AG04450 (cell line): ENCODE data around the gene MAD1L1. TPM values are rescaled to one million over a fixed set of nuclear protein-coding genes. Genes with fewer than 3 reads are reported as not detected.

ENCODE experiments used
- CTCF ChIA-PET: fragments of 300-600, 350-600 bp; formaldehyde crosslinking; extraction: SDS; loops from one replicate; lab custom pipeline; 2022; ENCODE audit warnings: antibody characterized with exemption, inconsistent platforms; lab: Charles Lee
- POLR2A ChIA-PET: fragments of 350-600 bp; formaldehyde crosslinking; extraction: SDS; loops from one replicate; lab custom pipeline; 2021; ENCODE audit warnings: antibody characterized with exemption, inconsistent platforms; lab: Yijun Ruan, JAX
- DNase-seq: peaks from one replicate; pipeline ENCODE4 v3.0.0-alpha.2; 2011; ENCODE audit warnings: low read depth, low spot score
- H3K27ac ChIP-seq: one replicate; pipeline ENCODE4 v1.5.1; 2012; ENCODE audit warnings: low read depth, low read length, control low read depth
- H3K27me3 ChIP-seq: one replicate; pipeline ENCODE4 v1.6.0; 2012; ENCODE audit warnings: low read length; ENCODE audit not compliant: control insufficient read depth, insufficient read depth
- H3K4me3 ChIP-seq: 2 replicates; pipeline ENCODE4 v1.5.1; 2011; ENCODE audit warnings: mild to moderate bottlenecking, low read depth, low read length, control low read depth
- H3K9me3 ChIP-seq: 2 replicates; pipeline ENCODE4 v1.5.1; 2012; ENCODE audit warnings: low read length; ENCODE audit not compliant: control insufficient read depth, insufficient read depth
- CTCF ChIP-seq: IDR thresholded peaks from 2 replicates; pipeline ENCODE4 v1.5.1; 2011; ENCODE audit warnings: low read depth, low read length, control low read depth, inconsistent platforms
- polyA plus RNA-seq: library from polyadenylated mRNA; depleted of rRNA; stranded (reverse); fragments of >200 nt; gene quantifications from 2 replicates; pipeline ENCODE4 v1.2.3, GENCODE V29; 2011

Gene MAD1L1
- polyA plus RNA-seq, 1 experiment, result 11.9 TPM

DNA sequence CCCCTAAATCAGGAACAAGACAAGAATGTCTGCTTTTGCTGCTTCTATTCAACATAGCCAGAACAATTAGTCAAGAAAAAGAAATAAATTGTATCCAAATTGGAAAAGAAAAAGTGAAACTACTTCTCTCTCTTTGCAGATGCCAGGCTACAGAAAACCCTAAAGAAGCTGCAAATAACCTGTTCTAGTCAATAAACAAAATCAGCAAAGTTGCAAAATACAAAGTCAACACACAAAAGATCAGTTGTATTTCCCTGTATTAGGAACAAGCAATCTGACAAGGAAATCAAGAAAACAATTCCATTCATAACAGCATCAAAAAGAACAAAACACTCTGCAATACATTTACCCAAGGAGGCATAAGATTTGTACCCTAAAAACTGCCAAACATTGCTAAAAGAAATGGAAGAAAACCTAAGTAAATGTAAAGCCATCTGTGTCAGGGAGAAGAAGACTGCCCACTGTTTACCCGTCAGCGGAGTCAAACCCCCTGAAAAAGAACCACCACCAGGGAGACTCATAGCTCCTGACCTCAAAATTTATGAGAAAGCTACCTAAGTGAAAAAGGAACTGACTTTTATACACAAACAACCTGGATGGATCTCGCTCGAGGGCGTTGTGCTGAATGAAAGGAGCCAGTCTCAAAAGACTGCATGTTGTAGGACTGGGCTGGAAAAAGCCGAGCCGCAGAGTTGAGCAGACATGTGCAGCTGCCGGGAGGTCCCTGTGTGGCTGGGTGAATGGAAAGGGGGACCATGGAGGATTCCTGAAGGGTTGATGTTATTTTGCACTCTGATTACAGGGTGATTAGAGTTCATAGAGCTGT is 263.1 kb downstream of the MAD1L1 start:
- no peak for TF ChIP-seq CTCF
- peaks cover 29% of the 10 kb centered on the region for H3K9me3 ChIP-seq
- no peak overlapping the region for H3K4me3 ChIP-seq
- DNase-seq, result no peak
- H3K27ac ChIP-seq, result no peak overlapping the region
- CTCF ChIA-PET, result interaction anchor here (0.5 to 0.6 kb wide), 2 partner anchors 146 to 196 kb away, joined by 4 read pairs; no protein-coding TSS in a partner anchor
- POLR2A ChIA-PET, result no interaction called here
- H3K27me3 ChIP-seq, result no peaks in the 10 kb centered on the region

DNA sequence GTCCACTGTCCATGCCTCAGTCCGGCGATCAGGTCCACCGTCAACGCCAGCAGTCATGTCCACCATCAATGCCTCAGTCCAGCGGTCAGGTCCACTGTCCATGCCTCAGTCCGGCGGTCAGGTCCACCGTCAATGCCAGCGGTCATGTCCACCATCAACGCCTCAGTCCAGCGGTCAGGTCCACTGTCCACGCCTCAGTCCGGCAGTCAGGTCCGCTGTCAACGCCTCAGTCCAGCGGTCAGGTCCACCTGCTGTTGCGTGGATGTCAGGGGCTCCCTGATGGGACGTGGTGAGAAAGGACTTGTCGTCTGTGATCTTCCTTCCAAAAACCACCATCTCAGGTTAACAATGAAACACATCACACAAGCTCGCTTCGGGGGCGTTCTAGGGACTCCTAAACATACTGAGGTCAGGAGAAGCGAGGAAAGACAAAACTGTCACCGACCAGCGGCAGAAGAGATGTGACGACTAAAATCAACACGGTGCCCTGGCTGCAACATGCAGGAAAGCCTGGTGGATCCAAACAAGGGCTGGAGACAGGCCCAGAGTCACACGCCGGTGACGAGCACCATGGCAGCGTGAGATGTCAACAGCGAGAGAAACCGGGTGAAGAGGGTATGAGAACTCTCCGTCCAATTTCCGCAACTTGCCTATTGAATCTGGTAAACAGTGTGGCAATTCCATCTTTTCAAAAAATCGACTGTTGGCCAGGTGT is 264.2 kb downstream of the MAD1L1 start:
- DNase-seq, result no peak
- TF ChIP-seq CTCF, result no peak
- no peak overlapping the region for H3K4me3 ChIP-seq
- H3K27ac ChIP-seq, result no peak overlapping the region
- ChIA-PET CTCF (interaction anchor here (0.5 kb wide), 1 partner anchor 195 kb away, joined by 4 read pairs; no protein-coding TSS in a partner anchor), POLR2A (no interaction called here)
- H3K27me3 ChIP-seq, result no peaks in the 10 kb centered on the region
- peaks cover 40% of the 10 kb centered on the region for H3K9me3 ChIP-seq

GRCh38 chr7:1967512-1968396 is 265.0 kb downstream of the MAD1L1 start:
- DNase-seq, result no peak
- ChIA-PET CTCF (no interaction called here), POLR2A (no interaction called here)
- Histone ChIP-seq H3K27ac (no peak overlapping the region), H3K27me3 (no peaks in the 10 kb centered on the region), H3K9me3 (peaks cover 48% of the 10 kb centered on the region), H3K4me3 (no peak overlapping the region)
- TF ChIP-seq CTCF, result no peak

GRCh38 chr7:1966631-1967200 is 266.0 kb downstream of the MAD1L1 start:
- Histone ChIP-seq H3K9me3 (peaks cover 52% of the 10 kb centered on the region), H3K27ac (no peak overlapping the region), H3K4me3 (no peak overlapping the region), H3K27me3 (no peaks in the 10 kb centered on the region)
- TF ChIP-seq CTCF, result no peak
- ChIA-PET CTCF (no interaction called here), POLR2A (no interaction called here)
- DNase-seq, result no peak
